Prostate gland (tissue), 2 donors: ENCODE data around the gene NTM.

Source experiments
- CTCF ChIP-seq, 4 experiments: fragments of 200-600 bp in 2 of 4; fragments of 450-650 bp in 2 of 4; sonication (generic) in 2 of 4; IDR thresholded peaks; 1 replicate in 3 of 4; 2 replicates in 1 of 4; pipeline ENCODE4 v1.5.1; 2016 to 2019; ENCODE audit warnings: antibody characterized with exemption in 4 of 4, mild to moderate bottlenecking in 2 of 4, moderate library complexity in 2 of 4
- POLR2AphosphoS5 ChIP-seq: sonication (generic); formaldehyde crosslinking; IDR thresholded peaks from one replicate; pipeline ENCODE4 v1.6.1; 2017; ENCODE audit warnings: antibody characterized with exemption

GRCh38 chr11:131324921-131325570 is 45.4 kb upstream of the NTM start:
- no peak for TF ChIP-seq CTCF (IDR thresholded peaks at IDR 0.05)
- no peak for TF ChIP-seq POLR2AphosphoS5
